IMR-90 (cell line): Measurements from ENCODE around the gene SAG.

ENCODE experiments used
- CEBPB ChIP-seq: IDR thresholded peaks from 2 replicates; pipeline ENCODE4 v1.6.1; 2012; ENCODE audit warnings: low read depth, low read length, improper control_type of control experiment
- CTCF ChIP-seq: conservative IDR thresholded peaks from 2 replicates; pipeline ENCODE4 v1.5.1; 2012; ENCODE audit warnings: mild to moderate bottlenecking, low read depth, low read length, improper control_type of control experiment
- RCOR1 ChIP-seq: IDR thresholded peaks from 2 replicates; pipeline ENCODE4 v1.6.1; 2012; ENCODE audit warnings: mild to moderate bottlenecking, low read length, improper control_type of control experiment; ENCODE audit not compliant: insufficient replicate concordance

- TF ChIP-seq CEBPB, result no peak
- no peak for TF ChIP-seq CTCF
- peak; percentile 72 for TF ChIP-seq RCOR1
These were observed 43.1 kb downstream of the SAG start for GRCh38 chr2:233350708-233351107.
